PC-3 (cell line): ENCODE results near the gene ASPSCR1. TPM values are rescaled to one million over a fixed set of nuclear protein-coding genes. Genes with fewer than 3 reads are reported as not detected.
A peak's percentile ranks its signal among the peaks of the same experiment; 100 is the strongest.

Source experiments
- ATAC-seq: fragments of 200-7000 bp; cut with Tn5 transposase; 2 replicates; pipeline ENCODE4 v1.9.1; 2020; ENCODE audit warnings: mild to moderate bottlenecking, moderate library complexity
- Bru-seq: library from RNA; stranded (reverse); fragments of 400-500 nt; gene quantifications from one replicate; lab custom pipeline; 2021; lab: Mats Ljungman, UMichigan
- BruChase-seq, 2 experiments: library from RNA; stranded (reverse); fragments of 400-500 nt; gene quantifications; one replicate each; lab custom pipeline; 2021; lab: Mats Ljungman, UMichigan
- BruUV-seq: library from RNA; stranded (reverse); fragments of 400-500 nt; replicated peaks from 2 replicates; lab custom pipeline; 2021; lab: Mats Ljungman, UMichigan
- CTCF ChIA-PET: fragments of 300-600 bp; sonication (Branson Sonifier 250); formaldehyde crosslinking; loops from one replicate; lab custom pipeline; 2022; ENCODE audit warnings: antibody characterized with exemption; lab: Charles Lee
- POLR2A ChIA-PET: fragments of 300-600 bp; sonication (Branson Sonifier 250); formaldehyde crosslinking; loops from one replicate; lab custom pipeline; 2022; ENCODE audit warnings: antibody characterized with exemption; ENCODE audit not compliant: unreplicated experiment; lab: Charles Lee
- DNase-seq: peaks from one replicate; pipeline ENCODE4 v3.0.0-alpha.2; 2015
- H2AFZ ChIP-seq: fragments of 300-600 bp; sonication (generic); 2 replicates; pipeline ENCODE4 v1.6.0; 2016; ENCODE audit warnings: antibody characterized with exemption, low read length
- H3F3A ChIP-seq: fragments of 300-600 bp; sonication (generic); one replicate; pipeline ENCODE4 v1.6.0; 2017; ENCODE audit warnings: antibody characterized with exemption, low read length, control low read depth, mild to moderate bottlenecking; ENCODE audit not compliant: unreplicated experiment
- H3K27ac ChIP-seq: fragments of 300-600 bp; sonication (generic); 2 replicates; pipeline ENCODE4 v1.5.1; 2016; ENCODE audit warnings: mild to moderate bottlenecking, low read length
- H3K27me3 ChIP-seq: fragments of 300-600 bp; sonication (generic); 2 replicates; pipeline ENCODE4 v1.6.1; 2016; ENCODE audit warnings: low read length, mixed read lengths
- H3K36me3 ChIP-seq: fragments of 300-600 bp; sonication (generic); 2 replicates; pipeline ENCODE4 v1.6.1; 2016; ENCODE audit warnings: low read depth, mixed run types, low read length, mixed read lengths
- H3K4me1 ChIP-seq: fragments of 300-600 bp; sonication (generic); 2 replicates; pipeline ENCODE4 v1.5.1; 2016; ENCODE audit warnings: low read length; ENCODE audit not compliant: insufficient read depth
- H3K4me2 ChIP-seq: fragments of 300-600 bp; sonication (generic); 2 replicates; pipeline ENCODE4 v1.6.0; 2016; ENCODE audit warnings: low read length
- H3K4me3 ChIP-seq: fragments of 300-600 bp; sonication (generic); 2 replicates; pipeline ENCODE4 v1.5.1; 2016; ENCODE audit warnings: mild to moderate bottlenecking, low read length, mixed read lengths
- H3K79me2 ChIP-seq: fragments of 300-600 bp; sonication (generic); 2 replicates; pipeline ENCODE4 v1.6.1; 2017; ENCODE audit warnings: low read length, mixed read lengths
- H3K9ac ChIP-seq: fragments of 300-600 bp; sonication (generic); 2 replicates; pipeline ENCODE4 v1.6.0; 2016; ENCODE audit warnings: mild to moderate bottlenecking, low read length
- H3K9me2 ChIP-seq: fragments of 300-600 bp; sonication (generic); replicated peaks from 2 replicates; pipeline ENCODE4 v1.6.1; 2016; ENCODE audit warnings: mixed run types, low read length, mixed read lengths
- H3K9me3 ChIP-seq: fragments of 300-600 bp; sonication (generic); 2 replicates; pipeline ENCODE4 v1.6.1; 2016; ENCODE audit warnings: low read length, mixed read lengths
- H4K20me1 ChIP-seq: fragments of 300-600 bp; sonication (generic); 2 replicates; pipeline ENCODE4 v1.6.1; 2016; ENCODE audit warnings: low read length, mixed read lengths
- CTCF ChIP-seq: fragments of 300-600 bp; sonication (generic); conservative IDR thresholded peaks from 2 replicates; pipeline ENCODE4 v1.5.1; 2017; ENCODE audit warnings: antibody characterized with exemption, low read depth, mild to moderate bottlenecking, low read length
- EZH2 ChIP-seq: fragments of 300-600 bp; sonication (generic); IDR thresholded peaks from one replicate; pipeline ENCODE4 v1.6.1; 2017; ENCODE audit warnings: antibody characterized with exemption, mild to moderate bottlenecking, low read length; ENCODE audit not compliant: unreplicated experiment
- EZH2phosphoT487 ChIP-seq: fragments of 300-600 bp; sonication (generic); IDR thresholded peaks from 2 replicates; pipeline ENCODE4 v1.6.1; 2018; ENCODE audit warnings: mild to moderate bottlenecking, antibody characterized with exemption, low read length, borderline replicate concordance
- intact Hi-C: fragments of 100-400 bp; cut with micrococcal nuclease; formaldehyde crosslinking; loops from 2 replicates; pipeline ENCODE4 v1.9.0; 2023
- long read RNA-seq: library from polyadenylated mRNA; unstranded; transcript quantifications from one replicate; pipeline ENCODE4 v2.0.0, GENCODE V29; 2021; ENCODE audit not compliant: unreplicated experiment
- total RNA-seq: library from RNA; depleted of rRNA; stranded (reverse); fragments of >200 nt; gene quantifications from 2 replicates; pipeline ENCODE4 v1.2.3, GENCODE V29; 2014; rRNA removed

Gene ASPSCR1
- total RNA-seq (31.5 and 48.2 TPM in 2 replicates), Bru-seq, nascent RNA (percentile 58 among the genes with signal in this experiment), BruChase-seq, experiment 1, labeled RNA remaining after a 6-hour chase (percentile 65 among the genes with signal in this experiment), BruChase-seq, experiment 2, labeled RNA remaining after a 2-hour chase (percentile 65 among the genes with signal in this experiment)
- long read RNA-seq, full-length matches to known transcripts = 67 of 132 reads
- long read RNA-seq, partial matches to known transcripts = 20 of 132 reads
- long read RNA-seq, other reads (novel, unspliced or antisense) = 45 of 132 reads

GRCh38 chr17:81977211-81977808 lies at the start of gene ASPSCR1:
TSS of gene ASPSCR1 (plus strand) at chr17:81977629. CDS start at chr17:81977647, 18 bp downstream.
- DNase-seq (peak; percentile 92), ATAC-seq (peak; percentile 84)
- no peaks in the 10 kb centered on the region for H3K9me2 ChIP-seq
- H3K27ac ChIP-seq = peak within 1 kb of the TSS; percentile 69
- H3K27me3 ChIP-seq = no peaks in the 10 kb centered on the region
- peak within 1 kb of the TSS; percentile 97 for H3K4me3 ChIP-seq
- ChIA-PET CTCF (no interaction called here), POLR2A (no interaction called here)
- peaks cover 13% of the 10 kb centered on the region for H3K4me1 ChIP-seq
- H3K4me2 ChIP-seq = peak within 1 kb of the TSS; percentile 96
- BruUV-seq = no TSS peak
- peak within 1 kb of the TSS; percentile 96 for H2AFZ ChIP-seq
- TF ChIP-seq EZH2phosphoT487 (no peak), CTCF (no peak), EZH2 (no peak)
- H3K79me2 ChIP-seq = peaks cover 15% of the 10 kb centered on the region
- no peaks in the 10 kb centered on the region for H3F3A ChIP-seq
- peak within 1 kb of the TSS; percentile 86 for H3K9ac ChIP-seq
- no peaks in the 10 kb centered on the region for H3K36me3 ChIP-seq
- intact Hi-C loops = no loop called here
- H4K20me1 ChIP-seq = no peaks in the 10 kb centered on the region
- H3K9me3 ChIP-seq = peaks cover 4% of the 10 kb centered on the region; the same call in 1 of the 2 replicates

- peak within 1 kb of the TSS; percentile 78 for H2AFZ ChIP-seq
- DNase-seq = peak; percentile 94
- CTCF ChIA-PET = interaction anchor here (1.0 kb wide), 1 partner anchor 11 kb away, joined by 10 read pairs; no protein-coding TSS in a partner anchor
These were observed 49.5 kb upstream of the ASPSCR1 start, which contains the start of gene MAFG for GRCh38 chr17:81927653-81928543. TSS of gene MAFG (minus strand) at chr17:81927735. CDS start at chr17:81923185, 4,550 bp downstream.

More at GRCh38 chr17:81927653-81928543, 49.5 kb upstream of the ASPSCR1 start, which contains the start of gene MAFG:
- peaks cover 39% of the 10 kb centered on the region for H3K4me1 ChIP-seq
- no peaks in the 10 kb centered on the region for H4K20me1 ChIP-seq
- H3K9ac ChIP-seq = peak within 1 kb of the TSS; percentile 80
- peak; percentile 50 for ATAC-seq
- H3K79me2 ChIP-seq = peaks cover 54% of the 10 kb centered on the region
- H3K4me2 ChIP-seq = peak within 1 kb of the TSS; percentile 96
- no TSS peak for BruUV-seq
- intact Hi-C loops = loop anchor here (5.0 kb wide), 1 partner anchor 56 kb away; the partner anchor contains the start of gene ARHGDIA
- H3K27ac ChIP-seq = peak within 1 kb of the TSS; percentile 80
- no peaks in the 10 kb centered on the region for H3K9me2 ChIP-seq
- H3F3A ChIP-seq = no peaks in the 10 kb centered on the region
- H3K9me3 ChIP-seq = no peaks in the 10 kb centered on the region
- no peaks in the 10 kb centered on the region for H3K36me3 ChIP-seq
- TF ChIP-seq CTCF (peak; percentile 52), EZH2 (no peak)
- no peaks in the 10 kb centered on the region for H3K27me3 ChIP-seq
- POLR2A ChIA-PET = interaction anchor here (0.7 to 1.0 kb wide), 2 partner anchors 110 to 217 kb away, joined by 3 to 4 read pairs; partner anchors contain the start of gene DCXR
- H3K4me3 ChIP-seq = peak within 1 kb of the TSS; percentile 81
